GM23338 (cell line): Measurements from ENCODE around the gene LUC7L. TPM values are rescaled to one million over a fixed set of nuclear protein-coding genes. Genes with fewer than 3 reads are reported as not detected.
A peak's percentile ranks its signal among the peaks of the same experiment; 100 is the strongest.
"Not testable (repeated sequence)": the region's sequence is repeated elsewhere in the genome, so short reads cannot be mapped to it uniquely, and the experiment has no call there.

Experiments
- ATAC-seq: fragments of 200-7000 bp; cut with Tn5 transposase; 3 replicates; pipeline ENCODE4 v1.9.1; 2020
- DNase-seq: peaks from one replicate; pipeline ENCODE4 v3.0.0-alpha.2; 2015; ENCODE audit warnings: low spot score
- H2AFZ ChIP-seq: fragments of 200-600 bp; sonication (generic); 2 replicates; pipeline ENCODE4 v1.8.0; 2016; ENCODE audit warnings: antibody characterized with exemption, mild to moderate bottlenecking, moderate library complexity
- H3F3A ChIP-seq: fragments of 200-600 bp; sonication (generic); replicated peaks from 2 replicates; pipeline ENCODE4 v1.8.0; 2017; ENCODE audit warnings: antibody characterized with exemption, mixed run types, low read depth
- H3K27ac ChIP-seq: fragments of 200-600 bp; sonication (generic); 2 replicates; pipeline ENCODE4 v1.6.1; 2016; ENCODE audit warnings: low read depth
- H3K27me3 ChIP-seq: fragments of 200-600 bp; sonication (generic); 2 replicates; pipeline ENCODE4 v1.8.0; 2016; ENCODE audit warnings: mild to moderate bottlenecking, mixed run types, moderate library complexity; ENCODE audit not compliant: insufficient read depth
- H3K36me3 ChIP-seq: fragments of 200-600 bp; sonication (generic); 2 replicates; pipeline ENCODE4 v1.8.0; 2016; ENCODE audit warnings: mild to moderate bottlenecking; ENCODE audit not compliant: insufficient read depth
- H3K4me1 ChIP-seq: fragments of 200-600 bp; sonication (generic); 2 replicates; pipeline ENCODE4 v1.8.0; 2016; ENCODE audit warnings: mild to moderate bottlenecking, moderate library complexity; ENCODE audit not compliant: insufficient read depth
- H3K4me2 ChIP-seq: fragments of 200-600 bp; sonication (generic); 2 replicates; pipeline ENCODE4 v1.7.1; 2017; ENCODE audit warnings: mixed run types
- H3K4me3 ChIP-seq: fragments of 200-600 bp; sonication (generic); 2 replicates; pipeline ENCODE4 v1.6.1; 2016; ENCODE audit warnings: mixed run types
- H3K79me2 ChIP-seq: fragments of 200-600 bp; sonication (generic); replicated peaks from 2 replicates; pipeline ENCODE4 v1.8.0; 2017; ENCODE audit warnings: mild to moderate bottlenecking; ENCODE audit not compliant: insufficient read depth
- H3K9me2 ChIP-seq: fragments of 200-600 bp; sonication (generic); 2 replicates; pipeline ENCODE4 v1.8.0; 2017; ENCODE audit not compliant: insufficient read depth
- H4K20me1 ChIP-seq: fragments of 200-600 bp; sonication (generic); replicated peaks from 2 replicates; pipeline ENCODE4 v1.8.0; 2017; ENCODE audit warnings: mild to moderate bottlenecking; ENCODE audit not compliant: insufficient read depth
- H3K27ac Mint-ChIP-seq: 2 replicates; pipeline ENCODE4 v1.8.0; 2020; ENCODE audit warnings: inconsistent platforms, mild to moderate bottlenecking, moderate library complexity, mixed read lengths
- H3K27me3 Mint-ChIP-seq: 3 replicates; pipeline ENCODE4 v1.8.0; 2022; ENCODE audit warnings: low read depth, mild to moderate bottlenecking, moderate library complexity, mixed read lengths, inconsistent platforms; ENCODE audit not compliant: insufficient read depth, poor library complexity
- H3K36me3 Mint-ChIP-seq: 3 replicates; pipeline ENCODE4 v1.8.0; 2021; ENCODE audit warnings: low read depth, mild to moderate bottlenecking, inconsistent platforms, moderate library complexity, mixed read lengths
- H3K4me1 Mint-ChIP-seq: 3 replicates; pipeline ENCODE4 v1.8.0; 2020; ENCODE audit warnings: mild to moderate bottlenecking, inconsistent platforms, mixed read lengths
- H3K4me3 Mint-ChIP-seq: 3 replicates; pipeline ENCODE4 v1.8.0; 2021; ENCODE audit warnings: moderate library complexity, mild to moderate bottlenecking, inconsistent platforms, mixed read lengths
- H3K9me3 Mint-ChIP-seq: 3 replicates; pipeline ENCODE4 v1.8.0; 2020; ENCODE audit warnings: moderate library complexity, mild to moderate bottlenecking, inconsistent platforms, mixed read lengths
- EZH2 ChIP-seq: fragments of 200-600 bp; sonication (generic); IDR thresholded peaks from one replicate; pipeline ENCODE4 v1.8.0; 2017; ENCODE audit warnings: antibody characterized with exemption, mild to moderate bottlenecking, low read depth; ENCODE audit not compliant: unreplicated experiment
- ZNF462 ChIP-seq: fragments of 250-450 bp; sonication (Bioruptor Pico); IDR thresholded peaks from 2 replicates; pipeline ENCODE4 v1.5.0; 2020; ENCODE audit warnings: mild to moderate bottlenecking, moderate library complexity
- polyA plus RNA-seq: library from polyadenylated mRNA; unstranded; fragments of >200 nt; fragmentation: Nextera tagmentation; extraction: Ambion mirVana; gene quantifications from 2 replicates; pipeline ENCODE4 v1.2.1, GENCODE V29; 2016
- total RNA-seq: library from RNA; depleted of rRNA; stranded (reverse); fragments of >200 nt; shearing (Covaris generic); gene quantifications from 2 replicates; pipeline ENCODE4 v1.2.3, GENCODE V29; 2014

Gene LUC7L
- total and polyA plus RNA-seq, 2 experiments from 2014 or later, result 114 to 151 TPM

DNA sequence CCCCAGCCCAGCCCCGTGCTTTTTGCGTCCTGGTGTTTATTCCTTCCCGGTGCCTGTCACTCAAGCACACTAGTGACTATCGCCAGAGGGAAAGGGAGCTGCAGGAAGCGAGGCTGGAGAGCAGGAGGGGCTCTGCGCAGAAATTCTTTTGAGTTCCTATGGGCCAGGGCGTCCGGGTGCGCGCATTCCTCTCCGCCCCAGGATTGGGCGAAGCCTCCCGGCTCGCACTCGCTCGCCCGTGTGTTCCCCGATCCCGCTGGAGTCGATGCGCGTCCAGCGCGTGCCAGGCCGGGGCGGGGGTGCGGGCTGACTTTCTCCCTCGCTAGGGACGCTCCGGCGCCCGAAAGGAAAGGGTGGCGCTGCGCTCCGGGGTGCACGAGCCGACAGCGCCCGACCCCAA lies 53.2 kb downstream of the LUC7L start:
- Histone ChIP-seq H3K4me2 (peak overlapping the region; percentile 67; the same call in 1 of the 2 replicates), H3K4me1 (peaks cover 13% of the 10 kb centered on the region; the same call in 1 of the 2 replicates), H3K27me3 (peaks cover 87% of the 10 kb centered on the region), H3K4me3 (peak overlapping the region; percentile 48; the same call in 1 of the 2 replicates), H3F3A (peaks cover 11% of the 10 kb centered on the region; the same call in 1 of the 2 replicates)
- not testable (repeated sequence) for H3K9me3 Mint-ChIP-seq, H4K20me1 ChIP-seq, H3K36me3 Mint-ChIP-seq, H3K27ac ChIP-seq, H3K9me2 ChIP-seq, H2AFZ ChIP-seq, H3K27ac Mint-ChIP-seq, H3K36me3 ChIP-seq, H3K79me2 ChIP-seq, DNase-seq
- peak overlapping the region; percentile 65 for H3K4me3 Mint-ChIP-seq
- TF ChIP-seq EZH2, result peak; percentile 16
- H3K27me3 Mint-ChIP-seq, result peaks cover 76% of the 10 kb centered on the region
- peaks cover 16% of the 10 kb centered on the region for H3K4me1 Mint-ChIP-seq
- ATAC-seq, result peak; percentile 20

DNA sequence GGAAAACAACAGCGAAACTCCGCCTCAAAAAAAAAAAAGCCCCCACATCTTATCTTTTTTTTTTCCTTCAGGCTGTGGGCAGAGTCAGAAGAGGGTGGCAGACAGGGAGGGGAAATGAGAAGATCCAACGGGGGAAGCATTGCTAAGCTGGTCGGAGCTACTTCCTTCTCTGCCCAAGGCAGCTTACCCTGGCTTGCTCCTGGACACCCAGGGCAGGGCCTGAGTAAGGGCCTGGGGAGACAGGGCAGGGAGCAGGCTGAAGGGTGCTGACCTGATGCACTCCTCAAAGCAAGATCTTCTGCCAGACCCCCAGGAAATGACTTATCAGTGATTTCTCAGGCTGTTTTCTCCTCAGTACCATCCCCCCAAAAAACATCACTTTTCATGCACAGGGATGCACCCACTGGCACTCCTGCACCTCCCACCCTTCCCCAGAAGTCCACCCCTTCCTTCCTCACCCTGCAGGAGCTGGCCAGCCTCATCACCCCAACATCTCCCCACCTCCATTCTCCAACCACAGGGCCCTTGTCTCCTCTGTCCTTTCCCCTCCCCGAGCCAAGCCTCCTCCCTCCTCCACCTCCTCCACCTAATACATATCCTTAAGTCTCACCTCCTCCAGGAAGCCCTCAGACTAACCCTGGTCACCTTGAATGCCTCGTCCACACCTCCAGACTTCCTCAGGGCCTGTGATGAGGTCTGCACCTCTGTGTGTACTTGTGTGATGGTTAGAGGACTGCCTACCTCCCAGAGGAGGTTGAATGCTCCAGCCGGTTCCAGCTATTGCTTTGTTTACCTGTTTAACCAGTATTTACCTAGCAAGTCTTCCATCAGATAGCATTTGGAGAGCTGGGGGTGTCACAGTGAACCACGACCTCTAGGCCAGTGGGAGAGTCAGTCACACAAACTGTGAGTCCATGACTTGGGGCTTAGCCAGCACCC lies 54.0 kb downstream of the LUC7L start:
- no peaks in the 10 kb centered on the region for H3K36me3 ChIP-seq
- H4K20me1 ChIP-seq, result peaks cover 8% of the 10 kb centered on the region
- peak overlapping the region; percentile 14; the same call in 1 of the 2 replicates for H3K4me2 ChIP-seq
- H3K4me1 ChIP-seq, result peaks cover 16% of the 10 kb centered on the region
- H3K9me2 ChIP-seq, result no peaks in the 10 kb centered on the region
- peak overlapping the region; percentile 48; the same call in 1 of the 2 replicates for H3K4me3 ChIP-seq
- DNase-seq, result no peak
- TF ChIP-seq EZH2 (peak; percentile 70), ZNF462 (CRISPR knock-in tag) (no peak)
- H3K27ac ChIP-seq, result no peak overlapping the region
- ATAC-seq, result no peak
- peaks cover 87% of the 10 kb centered on the region for H3K27me3 ChIP-seq
- no peaks in the 10 kb centered on the region; the same call in 2 of the 3 replicates for H3K36me3 Mint-ChIP-seq
- no peak overlapping the region for H2AFZ ChIP-seq
- H3K4me3 Mint-ChIP-seq, result peak overlapping the region; percentile 44; the same call in 1 of the 3 replicates
- H3K79me2 ChIP-seq, result no peaks in the 10 kb centered on the region
- H3K9me3 Mint-ChIP-seq, result no peaks in the 10 kb centered on the region; the same call in 2 of the 3 replicates
- H3K27ac Mint-ChIP-seq, result no peak overlapping the region
- peaks cover 11% of the 10 kb centered on the region; the same call in 1 of the 2 replicates for H3F3A ChIP-seq
- peaks cover 80% of the 10 kb centered on the region for H3K27me3 Mint-ChIP-seq
- H3K4me1 Mint-ChIP-seq, result peaks cover 21% of the 10 kb centered on the region
